Measurements from ENCODE around the gene MARS1.
"Not testable (repeated sequence)": the region's sequence is repeated elsewhere in the genome, so short reads cannot be mapped to it uniquely, and the experiment has no call there.

Gene MARS1

DNA sequence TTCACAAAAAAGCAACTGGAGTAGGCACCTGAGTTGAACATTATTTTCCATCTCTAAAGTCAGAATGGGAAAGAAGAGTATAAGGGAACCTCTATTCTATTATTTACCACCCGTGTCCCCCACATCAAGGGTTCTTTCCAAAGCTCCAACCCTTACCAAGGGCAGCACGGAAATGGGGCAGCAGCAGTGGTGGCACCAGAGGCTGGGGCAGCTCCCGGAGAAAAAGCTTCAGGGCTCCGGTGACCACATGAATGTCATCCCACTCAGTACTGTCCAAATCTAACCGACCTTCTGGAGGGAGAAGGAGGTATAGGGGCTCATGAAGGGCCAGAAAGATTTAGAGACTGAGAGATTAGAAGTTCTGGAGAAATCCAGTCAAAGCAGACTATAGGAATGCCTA is 14.0 kb upstream of the MARS1 start:
- no peak for DNase-seq

DNA sequence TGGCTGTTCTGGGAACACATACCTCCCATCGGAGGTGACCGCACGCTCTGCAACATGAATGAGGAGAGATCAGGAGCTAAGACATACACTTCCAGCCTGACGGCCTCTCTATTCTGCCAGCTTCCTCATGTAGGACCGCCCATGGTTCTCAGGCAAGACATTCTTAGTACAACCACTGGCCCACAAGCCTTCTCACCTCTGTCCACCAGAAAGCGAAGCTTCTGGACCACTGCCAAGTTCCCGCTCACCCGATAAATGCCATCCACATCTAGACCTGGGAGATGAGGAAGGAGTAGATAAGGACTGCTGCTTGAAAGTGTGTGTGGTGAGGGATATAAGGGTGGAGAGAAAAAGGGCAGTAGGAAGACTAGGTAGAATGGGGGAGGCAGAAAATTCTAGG is 13.4 kb upstream of the MARS1 start:
- no peak for DNase-seq

DNA sequence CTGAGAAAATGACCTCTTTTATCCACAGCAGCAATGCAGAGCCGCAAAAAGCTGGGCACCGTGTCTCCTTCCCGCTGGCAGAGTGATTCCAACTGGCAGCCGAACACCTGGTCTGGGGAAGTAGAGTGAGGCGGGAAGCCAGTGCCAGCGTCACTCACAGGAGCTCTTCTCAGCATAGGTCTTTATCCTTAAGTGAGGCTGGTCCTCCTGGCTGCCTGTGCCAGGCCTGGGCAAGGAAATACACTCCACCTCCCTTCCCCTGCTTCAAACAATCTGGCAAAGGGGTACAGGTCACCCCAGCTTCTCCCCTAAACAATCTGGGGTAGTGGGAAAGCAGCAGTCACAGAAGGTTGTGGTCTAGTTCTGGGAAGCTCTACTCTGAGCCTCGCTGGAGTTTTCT is 13.0 kb upstream of the MARS1 start:
- DNase-seq = no peak

DNA sequence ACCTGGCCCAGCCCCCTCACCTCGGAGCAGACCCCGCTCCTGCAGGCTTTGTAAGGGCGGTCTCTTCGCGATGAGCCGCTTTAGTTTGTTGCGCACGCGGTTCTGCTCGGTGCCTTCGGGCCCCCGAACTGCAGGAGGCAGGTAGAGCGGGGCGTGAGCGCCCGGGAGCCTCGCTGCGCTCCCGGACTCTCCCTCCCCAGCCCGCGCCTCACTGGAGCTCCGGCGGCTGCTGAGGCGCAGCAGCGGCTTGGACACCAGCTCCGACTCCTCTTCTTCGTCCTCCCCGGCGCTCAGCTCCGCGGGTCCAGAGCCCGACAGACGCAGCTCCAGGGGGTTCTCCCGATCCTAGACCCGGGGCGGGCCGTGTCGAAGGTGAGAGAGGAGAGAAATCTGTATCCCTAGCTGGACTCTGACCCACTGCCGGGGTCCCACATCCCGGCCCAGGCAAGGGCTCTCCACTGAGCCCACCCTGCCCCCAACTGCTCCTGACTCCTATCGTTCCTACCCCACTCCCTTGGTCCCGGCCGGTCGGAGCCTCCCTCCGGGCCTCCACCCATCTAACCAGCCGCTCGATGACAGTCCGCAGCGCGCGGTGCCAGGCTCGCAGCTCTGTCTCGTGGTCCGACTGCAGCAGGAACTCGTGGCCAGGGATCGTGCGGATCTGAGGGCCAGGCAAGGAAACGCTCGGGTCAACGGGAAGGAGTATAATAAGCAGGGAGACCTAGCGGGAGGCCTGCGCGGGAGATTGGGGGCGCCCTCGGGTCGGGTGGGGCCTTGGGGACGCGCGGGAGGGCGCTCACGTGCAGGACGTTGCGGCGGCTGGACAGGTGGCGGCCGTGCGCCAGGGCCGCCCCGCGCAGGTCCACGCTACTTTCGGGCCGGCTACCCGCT is 12.4 kb upstream of the MARS1 start:
- no peak for DNase-seq

DNA sequence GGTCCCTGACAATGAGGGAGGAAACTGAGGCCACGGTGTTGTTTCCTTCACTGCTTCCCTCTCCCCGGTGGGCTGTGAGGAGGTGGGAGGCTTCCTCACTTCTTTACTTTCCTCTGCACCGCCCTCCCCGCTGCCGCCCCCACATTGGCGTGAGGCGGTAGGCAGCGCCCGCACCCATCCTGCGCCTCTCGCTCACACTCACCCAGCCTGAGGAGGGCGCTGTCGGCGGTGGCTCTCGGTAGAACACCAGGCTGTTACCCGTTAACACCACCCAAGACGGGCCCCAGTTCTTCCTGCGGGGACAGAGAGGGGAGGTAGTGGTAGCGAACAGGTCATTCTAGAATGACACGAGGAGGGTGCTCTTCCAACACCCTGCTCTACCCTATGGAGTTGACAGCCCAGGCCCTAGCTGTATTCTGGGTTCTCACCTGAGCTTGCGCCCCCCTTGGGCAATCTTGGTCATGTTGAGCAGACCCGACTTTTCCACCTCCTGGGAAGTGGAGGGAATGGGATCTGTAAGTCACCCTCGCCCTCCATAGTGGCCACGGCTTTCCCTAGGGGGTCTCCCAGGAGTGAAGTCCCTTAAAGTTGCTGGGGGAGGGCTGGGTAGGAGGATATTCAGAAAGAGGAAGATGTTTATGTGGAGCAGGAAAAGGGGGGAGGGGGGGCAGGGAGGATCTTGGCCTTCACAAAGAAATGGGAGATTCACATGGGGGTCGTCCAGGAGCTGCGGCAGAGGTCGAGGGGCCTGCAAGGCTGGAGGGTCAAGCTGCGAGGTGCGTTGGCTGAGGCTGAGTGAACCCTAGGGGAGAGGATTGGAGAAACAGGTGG is 11.5 kb upstream of the MARS1 start:
- DNase-seq = no peak

DNA sequence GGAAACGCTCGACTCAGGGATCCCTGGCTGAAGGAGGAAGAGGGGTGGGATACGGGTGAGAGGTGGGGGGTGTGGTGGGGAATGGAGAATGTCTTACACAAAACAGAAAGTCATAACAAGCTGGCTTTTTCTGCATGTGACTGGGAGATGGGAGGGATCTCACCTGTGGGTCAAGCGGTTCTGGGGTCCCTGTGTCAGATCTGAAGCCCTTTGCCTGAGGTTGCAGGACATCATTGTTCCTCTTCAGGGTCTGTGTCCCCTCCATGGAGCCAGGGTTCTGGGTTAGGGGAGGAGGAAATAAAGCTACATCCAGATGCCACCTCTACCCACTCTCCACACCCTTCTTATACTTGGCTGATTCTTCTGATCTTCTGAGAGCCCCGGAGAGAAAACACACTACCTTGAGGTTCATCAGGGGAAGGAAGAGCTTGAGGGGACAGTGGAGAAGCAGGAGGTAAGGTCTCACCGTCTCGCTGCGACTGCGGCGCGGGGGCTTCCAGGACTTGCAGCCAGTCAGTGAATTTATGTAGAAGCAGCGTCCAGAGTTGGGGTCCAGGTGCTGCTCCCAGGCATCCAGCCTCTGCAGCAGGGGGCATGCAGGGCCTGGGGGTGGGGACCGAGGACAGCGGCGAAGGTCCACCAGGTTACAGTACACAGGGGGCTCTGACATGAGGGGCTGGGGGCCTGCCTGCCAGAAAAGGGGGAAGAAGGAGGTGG is 10.7 kb upstream of the MARS1 start:
- DNase-seq = no peak

DNA sequence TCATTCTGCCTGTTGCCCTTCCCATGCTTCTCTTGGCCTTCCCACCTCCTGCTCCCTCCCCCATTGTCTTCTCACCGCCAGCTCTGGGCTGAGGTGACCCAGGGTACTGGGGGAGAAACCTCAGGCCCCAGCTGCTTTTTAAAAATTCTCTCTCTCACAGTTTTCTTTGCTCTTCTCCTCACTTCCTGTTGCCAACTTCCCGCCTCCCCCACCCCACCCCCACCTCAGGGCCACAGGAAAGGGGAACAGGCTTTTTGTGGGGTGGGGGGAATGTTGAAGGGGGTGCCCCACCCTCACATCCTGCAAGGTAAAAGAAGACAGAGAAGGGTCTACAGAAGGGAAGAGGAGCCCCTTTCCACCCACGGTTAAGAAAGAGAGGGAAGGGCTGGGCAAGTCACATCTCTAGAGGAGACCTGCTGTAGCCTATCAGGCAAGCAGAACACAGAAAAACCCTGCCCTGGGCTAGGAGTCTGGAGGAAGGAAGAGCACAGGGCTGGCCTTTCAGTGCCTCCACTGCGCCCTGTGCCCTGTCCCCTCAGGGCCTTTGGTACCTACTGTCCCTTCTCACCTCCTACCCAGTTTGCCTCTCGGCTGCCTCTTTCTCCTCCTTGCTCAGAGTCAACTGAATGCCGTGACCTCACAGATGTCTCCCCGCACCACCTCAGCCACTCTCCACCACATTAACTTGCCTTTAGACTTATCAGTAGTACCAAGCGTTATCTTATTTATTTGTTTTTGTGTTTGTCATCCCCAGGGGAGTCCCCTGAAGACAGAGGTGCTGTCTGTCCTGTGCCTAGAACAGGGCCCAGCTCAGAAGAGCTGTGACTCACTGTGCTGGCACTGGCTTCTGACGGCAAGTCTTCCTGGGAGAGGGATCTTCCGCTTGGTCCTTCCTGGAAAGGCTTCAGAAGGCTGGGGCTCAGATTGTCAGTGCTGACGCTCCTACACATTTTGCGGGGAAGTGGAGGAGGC is 9.9 kb upstream of the MARS1 start:
- no peak for DNase-seq

DNA sequence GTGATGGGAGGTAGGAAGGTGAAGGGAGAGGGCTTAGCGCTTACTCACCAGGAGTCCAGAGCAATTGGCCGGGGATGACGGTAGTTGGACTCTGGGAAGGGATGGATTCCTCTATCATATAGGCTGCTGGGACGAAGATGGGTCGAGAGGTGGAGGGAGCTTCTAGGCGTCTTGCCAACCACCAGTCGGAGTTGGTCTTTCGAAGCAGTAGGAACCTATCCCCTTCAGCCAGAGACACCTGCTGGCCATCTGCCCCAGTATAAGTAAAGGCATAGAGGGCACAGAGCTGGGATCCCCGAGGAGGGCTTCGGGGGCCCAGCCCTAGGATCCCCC is 8.9 kb upstream of the MARS1 start:
- no peak for DNase-seq

DNA sequence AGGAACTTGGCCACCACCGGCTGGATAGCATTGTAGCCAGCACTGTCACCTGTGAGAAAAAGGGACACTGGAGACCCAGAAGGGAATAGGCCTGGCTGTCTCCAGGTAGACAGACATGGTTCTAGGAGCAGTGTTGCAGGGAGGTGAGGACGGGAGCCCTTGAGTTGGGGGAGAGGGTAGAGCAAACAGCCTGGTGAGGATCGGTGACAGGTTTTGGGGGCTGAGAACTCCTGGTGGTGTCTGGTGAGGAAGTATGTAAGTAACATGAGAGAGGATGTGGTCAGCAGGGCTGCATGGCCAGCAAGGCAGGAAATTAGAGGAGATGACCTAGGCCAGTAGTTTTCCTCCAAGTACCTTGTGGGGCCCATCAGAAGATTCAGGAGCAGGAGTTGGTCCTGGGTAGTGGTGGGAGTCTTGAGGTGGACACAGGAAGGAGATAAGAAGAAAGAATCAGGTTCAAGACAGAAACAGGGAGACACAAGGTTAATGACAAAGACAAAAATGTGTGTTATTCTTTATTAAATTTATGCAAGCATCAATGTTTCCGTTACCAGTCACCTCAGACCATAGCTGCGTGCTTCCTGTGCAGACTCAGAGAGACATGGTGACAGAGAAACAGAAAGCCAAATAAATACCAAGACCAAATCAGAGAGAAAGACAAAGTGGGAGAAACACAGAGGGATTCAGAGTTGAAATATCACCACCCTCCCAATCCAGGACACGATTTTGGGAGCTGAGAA is 8.3 kb upstream of the MARS1 start, which contains the start of gene ARHGAP9:
ARHGAP9 (minus strand) TSS at position 491 of the 740 bp plus-strand sequence; CDS start at position 31, 460 bp downstream.
- no peak for DNase-seq

DNA sequence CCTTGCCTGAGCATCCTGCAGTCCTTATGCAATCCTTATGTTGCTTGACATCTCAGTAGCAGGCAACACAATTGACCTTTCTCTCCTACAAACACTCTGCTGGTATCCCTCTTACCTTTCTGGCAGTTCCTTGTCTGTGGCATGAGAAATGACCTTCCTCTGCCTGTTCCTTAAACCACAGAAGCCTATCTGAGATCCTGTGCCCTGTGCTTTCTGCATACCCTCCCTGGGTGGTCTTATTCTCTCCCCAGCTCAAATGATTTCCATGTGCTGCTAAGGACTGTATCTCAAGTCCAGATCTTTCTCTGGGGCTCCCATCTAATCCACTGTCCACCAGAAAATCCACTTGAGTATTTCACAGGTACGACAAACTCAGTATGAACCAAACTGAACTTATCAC is 6.2 kb upstream of the MARS1 start:
- no peak for DNase-seq

DNA sequence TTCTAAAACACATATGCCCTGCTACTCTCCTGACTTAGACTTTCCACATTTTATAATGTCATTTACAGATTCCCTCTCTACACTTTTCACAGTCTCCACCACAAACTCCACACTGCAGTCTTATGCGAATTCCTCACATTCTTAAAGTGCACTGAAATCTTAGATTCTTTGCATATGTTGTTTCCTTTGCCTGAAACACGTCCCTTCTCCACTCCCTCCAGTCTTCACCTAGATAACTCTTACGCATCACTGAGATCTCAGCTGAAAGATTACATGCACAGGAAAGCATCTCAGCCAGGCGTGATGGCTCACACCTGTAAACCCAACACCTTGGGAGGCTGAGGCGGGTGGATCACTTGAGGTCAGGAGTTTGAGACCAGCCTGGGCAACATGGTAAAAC is 4.4 kb upstream of the MARS1 start:
- DNase-seq = no peak

DNA sequence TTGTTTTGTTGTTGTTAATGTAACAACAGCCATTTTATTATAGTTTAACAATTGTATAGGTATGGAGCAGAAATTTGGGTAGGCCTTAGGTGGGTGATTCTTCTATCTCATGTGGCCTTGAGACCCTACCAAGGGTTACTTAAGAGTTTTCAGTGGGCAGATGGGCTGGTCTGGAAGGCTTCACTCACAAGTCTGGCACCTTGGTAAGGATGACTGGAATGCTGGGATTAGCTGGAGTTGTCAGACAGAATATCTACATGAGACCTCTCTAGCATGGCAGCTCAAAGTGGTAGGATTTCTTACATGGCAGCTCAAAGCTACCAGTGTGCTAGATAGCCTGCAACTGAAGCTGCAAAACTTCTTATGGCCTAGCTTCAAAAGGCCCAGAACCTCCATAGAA is 2.2 kb upstream of the MARS1 start:
- DNase-seq = no peak

DNA sequence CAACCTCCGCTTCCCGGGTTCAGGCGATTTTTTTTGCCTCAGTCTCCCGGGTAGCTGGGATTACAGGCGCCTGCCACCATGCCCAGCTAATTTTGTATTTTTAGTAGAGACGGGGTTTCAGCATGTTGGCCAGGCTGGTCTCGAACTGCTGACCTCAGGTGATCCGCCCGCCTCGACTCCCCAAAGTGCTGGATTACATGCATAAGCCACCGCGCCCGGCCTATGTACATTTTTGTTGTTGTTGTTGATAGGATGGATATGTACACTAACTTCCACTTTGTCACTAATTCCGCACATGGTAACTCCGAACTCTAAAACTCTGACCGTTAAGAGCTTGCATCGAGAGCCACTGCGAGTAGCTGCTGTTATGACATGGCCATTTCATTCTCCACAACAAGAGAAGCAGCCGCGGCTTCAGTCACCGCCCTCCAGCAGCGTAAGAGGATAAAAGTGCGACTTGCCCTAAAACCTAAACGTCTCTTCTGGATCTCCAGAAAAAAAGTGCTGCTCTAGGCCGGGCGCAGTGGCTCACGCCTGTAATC is 742 bp upstream of the MARS1 start:
- DNase-seq = no peak

DNA sequence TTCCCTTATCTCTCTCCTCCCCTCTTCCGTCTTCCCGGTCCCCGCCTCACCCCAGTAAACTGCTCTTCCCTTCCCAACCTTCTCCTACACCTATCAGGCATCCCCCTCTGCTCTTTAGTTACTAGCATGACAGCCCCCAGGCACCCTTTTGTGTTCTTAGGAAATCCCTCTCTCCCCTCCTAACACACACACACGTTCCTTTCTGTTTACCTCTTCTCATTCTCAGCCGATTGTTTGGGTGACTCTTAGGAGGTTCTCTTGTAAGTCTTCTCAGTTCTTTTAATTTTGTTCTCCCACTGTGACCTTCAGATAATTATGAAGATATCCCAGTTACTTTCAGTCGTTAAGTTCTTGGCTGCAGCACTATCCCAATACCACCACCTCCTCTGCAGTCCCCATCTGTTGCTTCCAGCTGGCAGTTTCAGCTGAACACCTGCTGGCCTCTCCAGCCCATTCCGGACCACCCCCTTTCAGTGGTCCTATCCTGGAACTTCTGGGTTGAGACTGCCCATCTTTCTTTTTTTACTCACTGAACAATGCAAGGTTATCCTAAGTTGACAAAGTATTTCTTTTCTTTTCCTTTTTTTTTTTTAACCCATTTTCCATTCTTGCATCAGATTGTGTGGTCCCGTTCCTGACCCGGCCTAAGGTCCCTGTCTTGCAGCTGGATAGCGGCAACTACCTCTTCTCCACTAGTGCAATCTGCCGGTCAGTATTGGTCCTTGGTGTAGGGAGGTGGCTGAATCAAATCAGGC is 711 bp downstream of the MARS1 start:
- DNase-seq = no peak

DNA sequence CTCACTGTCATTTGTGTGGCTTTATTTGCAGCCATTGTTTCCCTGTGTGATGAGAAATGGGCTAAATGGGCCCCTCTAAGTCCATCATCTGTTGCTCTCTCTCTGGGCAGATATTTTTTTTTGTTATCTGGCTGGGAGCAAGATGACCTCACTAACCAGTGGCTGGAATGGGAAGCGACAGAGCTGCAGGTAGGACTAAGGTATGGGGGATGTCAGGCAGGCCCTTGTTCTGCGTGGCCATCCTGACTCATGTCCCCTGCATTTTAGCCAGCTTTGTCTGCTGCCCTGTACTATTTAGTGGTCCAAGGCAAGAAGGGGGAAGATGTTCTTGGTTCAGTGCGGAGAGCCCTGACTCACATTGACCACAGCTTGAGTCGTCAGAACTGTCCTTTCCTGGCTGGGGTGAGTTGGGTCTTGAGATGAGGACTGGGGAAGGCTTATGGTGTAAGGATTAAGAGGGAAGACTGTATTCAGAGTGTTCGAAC is 1.3 kb downstream of the MARS1 start:
- no peak for DNase-seq

DNA sequence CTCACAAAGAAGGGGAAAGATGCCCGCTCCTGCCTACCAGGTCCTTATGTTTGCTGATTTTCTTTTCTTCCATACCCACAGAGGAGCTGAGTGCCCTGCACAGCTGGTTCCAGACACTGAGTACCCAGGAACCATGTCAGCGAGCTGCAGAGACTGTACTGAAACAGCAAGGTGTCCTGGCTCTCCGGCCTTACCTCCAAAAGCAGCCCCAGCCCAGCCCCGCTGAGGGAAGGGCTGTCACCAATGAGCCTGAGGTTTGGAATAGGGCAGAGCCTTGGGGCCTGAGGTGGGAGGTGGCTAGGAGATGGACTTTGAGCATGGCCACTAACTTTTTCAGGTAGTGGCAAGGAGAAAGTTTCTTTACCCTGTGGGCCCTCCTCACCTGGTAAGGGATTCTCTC is 2.3 kb downstream of the MARS1 start:
- no peak for DNase-seq

DNA sequence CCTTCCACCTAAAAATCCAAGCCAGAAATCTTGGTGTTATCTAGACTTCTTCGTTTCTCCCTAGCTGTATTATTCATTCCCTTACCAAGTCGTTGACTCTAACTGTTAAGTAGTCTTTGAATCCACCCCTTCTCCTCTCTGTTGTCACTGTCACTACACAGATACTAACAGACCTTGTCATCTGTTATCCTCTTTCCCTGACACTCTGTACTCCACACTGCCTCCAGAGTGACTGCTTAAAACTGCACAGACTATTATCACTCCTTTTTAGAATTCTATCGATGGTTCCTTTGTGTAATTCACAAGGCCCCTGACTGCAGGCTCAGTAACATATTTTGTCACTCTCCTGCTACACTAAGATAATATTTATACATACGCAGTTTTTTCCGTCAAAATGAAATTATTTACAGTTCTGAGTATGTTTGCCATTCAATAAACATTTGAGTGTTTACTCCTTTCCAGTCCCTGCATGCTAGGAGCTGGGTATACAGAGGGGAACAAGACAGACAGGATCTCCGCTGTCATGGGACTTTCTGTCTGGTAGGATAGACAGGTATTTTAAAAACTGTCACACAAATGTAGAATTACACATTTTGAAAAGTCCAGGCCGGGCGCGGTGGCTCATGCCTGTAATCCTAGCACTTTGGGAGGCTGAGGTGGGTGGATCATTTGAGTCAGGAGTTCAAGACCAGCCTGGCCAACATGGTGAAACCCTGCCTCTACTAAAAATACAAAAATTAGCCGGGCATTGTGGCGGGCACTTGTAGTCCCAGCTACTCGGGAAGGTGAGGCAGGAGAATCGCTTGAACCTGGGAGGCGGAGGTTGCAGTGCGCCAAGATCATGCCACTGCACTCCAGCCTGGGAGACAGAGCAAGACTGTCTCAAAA is 3.8 kb downstream of the MARS1 start:
- DNase-seq = no peak

DNA sequence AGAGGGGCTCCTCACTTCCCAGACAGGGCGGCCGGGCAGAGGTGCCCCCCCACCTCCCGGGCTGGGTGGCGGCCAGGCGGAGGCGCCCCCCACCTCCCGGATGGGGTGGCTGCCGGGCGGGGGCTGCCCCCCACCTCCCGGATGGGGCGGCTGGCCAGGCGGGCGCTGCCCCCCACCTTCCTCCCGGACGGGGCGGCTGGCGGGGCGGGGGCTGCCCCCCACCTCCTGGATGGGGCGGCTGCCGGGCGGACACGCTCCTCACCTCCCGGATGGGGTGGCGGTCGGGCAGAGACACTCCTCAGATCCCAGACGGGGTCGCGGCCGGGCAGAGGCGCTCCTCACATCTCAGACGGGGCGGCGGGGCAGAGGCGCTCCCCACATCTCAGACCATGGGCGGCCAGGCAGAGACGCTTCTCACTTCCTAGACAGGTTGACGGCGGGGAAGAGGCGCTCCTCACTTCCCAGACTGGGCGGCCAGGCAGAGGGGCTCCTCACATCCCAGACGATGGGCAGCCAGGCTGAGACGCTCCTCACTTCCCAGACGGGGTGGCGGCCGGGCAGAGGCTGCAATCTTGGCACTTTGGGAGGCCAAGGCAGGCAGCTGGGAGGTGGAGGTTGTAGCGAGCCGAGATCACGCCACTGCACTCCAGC is 7.3 kb downstream of the MARS1 start:
- DNase-seq = not testable (repeated sequence)

DNA sequence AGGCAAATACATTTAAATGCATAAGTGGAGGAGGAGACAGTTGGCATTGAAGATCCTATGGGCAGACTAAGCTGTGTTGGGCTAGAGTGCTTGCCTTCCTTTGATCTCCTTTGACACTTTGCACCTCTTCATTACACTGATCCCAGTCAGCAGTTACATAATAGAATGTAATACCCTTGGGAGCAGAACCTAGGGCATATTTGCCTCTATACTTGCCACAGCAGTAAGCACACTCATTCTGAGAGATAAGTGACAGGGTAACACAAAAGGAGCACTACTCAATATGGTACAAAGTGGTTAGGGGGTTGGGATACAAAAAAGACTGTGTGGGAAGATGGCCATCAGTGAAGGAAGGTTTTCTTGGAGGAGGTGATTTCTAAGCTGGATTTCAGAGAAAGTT is 9.0 kb downstream of the MARS1 start:
- no peak for DNase-seq

All from activated T-cell treated with anti-CD3 and anti-CD28 coated beads for 4 hours (primary cell).